Measurements from ENCODE around the gene CBLN2. TPM values are rescaled to one million over a fixed set of nuclear protein-coding genes. Genes with fewer than 3 reads are reported as not detected.

Gene CBLN2
- total RNA-seq, 1 experiment from 2014 or later: not detected

- CTCF ChIA-PET: no interaction called here
- RAD21 ChIA-PET (ENCODE audit: low non-redundant PET in 1 of 2, low total read pairs in 2 of 2, uncharacterized antibody in 2 of 2, unreplicated experiment in 2 of 2): no interaction called here
- POLR2A ChIA-PET: no interaction called here
- no peak overlapping the region for H3K4me2 ChIP-seq (ENCODE audit: low read length)
- H3K27ac ChIP-seq (ENCODE audit: low read depth, low read length): no peak overlapping the region
- BruUV-seq (replicated peaks): no TSS peak
- peaks cover 12 to 24% of the 10 kb centered on the region in 2 experiments; a peak in 2 of 4 replicates for H3K9me3 ChIP-seq (ENCODE audit: control insufficient read depth in 1 of 2, insufficient read depth in 1 of 2, low read depth in 1 of 2, low read length in 2 of 2)
- no peaks in the 10 kb centered on the region for H3K27me3 ChIP-seq (ENCODE audit: insufficient read depth, low read length)
- no peak overlapping the region for H3K4me3 ChIP-seq (replicated peaks in 1 of 2; ENCODE audit: low read depth in 1 of 2, low read length in 2 of 2)
- ATAC-seq (no peak), DNase-seq (ENCODE audit: low read depth, low spot score) (no peak)
- intact Hi-C loops (cut with micrococcal nuclease): no loop called here
- H3K9ac ChIP-seq (ENCODE audit: low read length): no peak overlapping the region
- no peaks in the 10 kb centered on the region for H3K9me2 ChIP-seq (ENCODE audit: insufficient read depth)
- no peaks in the 10 kb centered on the region for H3K36me3 ChIP-seq (ENCODE audit: control insufficient read depth in 1 of 2, insufficient read depth in 2 of 2, low read length in 2 of 2)
- no peaks in the 10 kb centered on the region for H3K4me1 ChIP-seq (ENCODE audit: control insufficient read depth in 1 of 2, insufficient read depth in 2 of 2, low read length in 2 of 2)
- H2AFZ ChIP-seq (ENCODE audit: low read depth, low read length, poor library complexity, severe bottlenecking): no peak overlapping the region
- H4K20me1 ChIP-seq (ENCODE audit: insufficient read depth): no peaks in the 10 kb centered on the region
- no peak for TF ChIP-seq ATF3 (IDR thresholded peaks at IDR 0.05)
- no peak for TF ChIP-seq ZNF274 (IDR thresholded peaks at IDR 0.05; ENCODE audit: low read depth, low read length)
- no peak for TF ChIP-seq ELF1 (IDR thresholded peaks at IDR 0.05; ENCODE audit: borderline replicate concordance, low read depth)
- TF ChIP-seq SP1 (IDR thresholded peaks at IDR 0.05; ENCODE audit: low read depth): no peak
- no peak for TF ChIP-seq EGR1 (IDR thresholded peaks at IDR 0.05; ENCODE audit: low read depth)
- no peak for TF ChIP-seq CTCF (IDR thresholded peaks at IDR 0.05 in 2 of 3, conservative IDR thresholded peaks at IDR 0.05 in 1 of 3; ENCODE audit: borderline replicate concordance in 1 of 3, insufficient read depth in 1 of 3, low read depth in 2 of 3, low read length in 2 of 3)
- TF ChIP-seq CEBPB (IDR thresholded peaks at IDR 0.05; ENCODE audit: low read depth): no peak
- TF ChIP-seq ZFX (IDR thresholded peaks at IDR 0.05): no peak
- no peak for TF ChIP-seq POLR2AphosphoS5 (IDR thresholded peaks at IDR 0.05; ENCODE audit: low read depth, low read length)
- TF ChIP-seq SRF (IDR thresholded peaks at IDR 0.05; ENCODE audit: low read depth): no peak
- no peak for TF ChIP-seq RAD21 (IDR thresholded peaks at IDR 0.05; ENCODE audit: low read depth)
- no peak for TF ChIP-seq EZH2phosphoT487 (IDR thresholded peaks at IDR 0.05; ENCODE audit: borderline replicate concordance)
- no peak for TF ChIP-seq POLR2A (IDR thresholded peaks at IDR 0.05; ENCODE audit: borderline replicate concordance, extremely low read depth, insufficient read depth, insufficient read length)
- TF ChIP-seq EZH2 (IDR thresholded peaks at IDR 0.05): no peak
- TF ChIP-seq CBX3 (IDR thresholded peaks at IDR 0.05; ENCODE audit: low read depth): no peak
- TF ChIP-seq YY1 (IDR thresholded peaks at IDR 0.05; ENCODE audit: extremely low read depth, insufficient replicate concordance, low read depth, low read length): no peak
- TF ChIP-seq TCF7L2 (IDR thresholded peaks at IDR 0.05; ENCODE audit: borderline replicate concordance, extremely low read depth, insufficient read depth, insufficient read length): no peak
- no peaks in the 10 kb centered on the region for H3K79me2 ChIP-seq (ENCODE audit: insufficient read depth, low read length)
These were observed 37.8 kb upstream of the CBLN2 start for GRCh38 chr18:72581976-72582375.
